NCI-H69 (cell line): ENCODE results near the gene CWC22.
"Not testable (repeated sequence)": the region's sequence is repeated elsewhere in the genome, so short reads cannot be mapped to it uniquely, and the experiment has no call there.

Source experiments
- DNase-seq: peaks from one replicate; lab custom pipeline; 2025; lab: John Stamatoyannopoulos, UW

CWC22 gene

DNA sequence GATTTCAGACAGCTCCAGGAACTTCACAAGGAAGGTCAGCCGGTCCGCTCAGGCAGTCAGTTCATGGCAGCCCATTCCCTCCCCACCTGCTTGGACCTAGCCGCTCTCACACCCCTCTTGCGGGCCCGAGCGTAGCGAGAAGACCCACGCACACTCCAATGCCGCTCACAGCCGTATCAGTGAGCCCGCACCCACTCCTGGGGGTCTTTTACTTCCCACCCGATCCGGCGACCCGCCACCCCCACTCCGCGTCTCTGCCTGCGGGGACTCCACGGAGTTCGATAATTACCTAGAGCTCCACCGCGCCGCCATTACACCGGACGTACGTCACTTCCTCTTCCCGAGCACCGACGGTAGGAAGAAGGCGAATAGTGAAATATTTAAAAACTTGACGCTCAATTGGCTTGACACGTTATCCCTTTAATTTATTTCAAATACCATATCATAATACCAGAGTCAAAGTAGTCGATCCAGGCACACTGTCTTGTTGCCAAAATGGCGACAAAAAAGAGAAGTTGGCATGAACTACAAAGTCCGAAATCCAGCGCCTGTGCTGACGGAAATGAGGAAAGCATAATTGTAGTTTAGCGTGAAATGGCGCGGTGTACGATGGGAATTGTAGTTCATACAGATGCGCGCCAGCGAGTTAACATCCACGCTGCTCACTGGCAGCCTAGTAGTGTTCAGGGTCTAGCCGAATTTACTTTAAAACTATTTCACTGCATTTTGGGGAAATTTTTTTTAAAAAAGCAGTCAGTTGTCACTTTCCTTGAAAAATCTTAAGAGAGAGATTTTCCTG, at the start of gene CWC22:
TSS of gene CWC22 (minus strand) at position 517 of the 799 bp plus-strand sequence. CDS start 13,956 bp downstream, outside the sequence.
- peak; percentile 91 for DNase-seq

DNA sequence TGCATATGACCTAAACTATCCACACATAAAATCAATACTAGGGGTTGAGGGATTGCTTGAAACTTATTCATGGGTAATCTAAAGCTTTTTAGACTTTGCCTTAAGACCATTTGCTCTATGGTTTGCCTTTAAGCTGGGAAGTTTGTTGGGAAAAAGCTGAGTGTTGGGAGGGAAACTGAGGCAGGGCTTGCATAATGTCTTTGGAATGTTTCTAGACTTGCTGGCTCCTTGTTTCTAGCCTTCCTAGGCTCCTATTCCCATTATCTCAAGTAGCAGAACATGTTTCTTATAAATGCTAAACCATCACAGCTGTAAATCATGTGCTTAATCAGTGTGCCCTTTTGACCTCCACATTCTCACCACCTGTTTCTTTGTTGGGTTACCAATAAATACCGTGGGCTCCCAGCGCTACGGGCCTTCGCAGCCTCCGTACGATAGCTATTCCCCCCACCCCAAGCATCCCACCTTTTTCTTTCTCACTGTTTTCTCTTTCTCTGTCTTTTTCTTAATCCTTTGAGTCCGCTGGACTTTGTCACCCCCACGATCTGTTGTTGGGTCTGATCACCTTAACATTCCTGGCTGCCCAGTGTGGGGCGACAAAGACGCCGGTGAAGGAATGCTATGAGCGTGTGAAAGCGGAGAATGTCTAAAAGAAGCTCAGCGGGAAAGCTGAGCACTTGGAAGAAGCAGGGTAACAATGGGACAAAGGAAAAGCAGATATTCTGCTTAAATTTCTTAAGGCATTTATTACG, 49.4 kb upstream of the CWC22 start:
- DNase-seq, result peak; percentile 6

DNA sequence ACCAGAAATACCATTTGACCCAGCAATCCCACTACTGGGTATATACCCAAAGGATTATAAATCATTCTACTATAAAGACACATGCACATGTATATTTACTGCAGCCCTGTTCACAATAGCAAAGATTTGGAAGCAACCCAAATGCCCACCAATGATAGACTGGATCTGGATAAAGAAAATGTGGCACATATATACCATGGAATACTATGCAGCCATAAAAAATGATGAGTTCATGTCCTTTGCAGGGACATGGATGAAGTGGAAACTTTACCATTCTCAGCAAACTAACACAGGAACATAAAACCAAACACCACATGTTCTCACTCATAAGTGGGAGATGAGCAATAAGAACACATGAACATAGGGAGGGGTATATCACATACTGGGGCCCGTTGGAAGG, 47.5 kb upstream of the CWC22 start:
- not testable (repeated sequence) for DNase-seq

DNA sequence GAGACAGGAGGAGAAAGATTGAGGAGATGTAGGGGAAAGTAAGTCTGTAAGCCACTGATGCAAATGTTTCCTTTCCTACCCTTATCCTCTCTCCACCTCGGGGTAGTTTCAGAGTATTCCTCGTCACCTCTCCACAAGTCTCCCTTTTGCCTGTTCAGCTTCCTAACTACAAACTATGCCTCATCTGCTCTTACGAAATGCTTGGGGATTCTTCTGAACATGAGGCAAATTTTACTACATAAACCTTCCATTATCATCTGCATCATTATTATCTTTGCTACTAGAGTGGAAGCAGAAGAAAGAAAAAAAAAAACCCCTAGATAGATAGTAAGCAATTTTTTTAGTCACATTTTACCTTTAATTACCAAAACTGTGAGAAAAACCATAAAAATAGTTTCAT, 43.1 kb upstream of the CWC22 start:
- DNase-seq, result no peak

DNA sequence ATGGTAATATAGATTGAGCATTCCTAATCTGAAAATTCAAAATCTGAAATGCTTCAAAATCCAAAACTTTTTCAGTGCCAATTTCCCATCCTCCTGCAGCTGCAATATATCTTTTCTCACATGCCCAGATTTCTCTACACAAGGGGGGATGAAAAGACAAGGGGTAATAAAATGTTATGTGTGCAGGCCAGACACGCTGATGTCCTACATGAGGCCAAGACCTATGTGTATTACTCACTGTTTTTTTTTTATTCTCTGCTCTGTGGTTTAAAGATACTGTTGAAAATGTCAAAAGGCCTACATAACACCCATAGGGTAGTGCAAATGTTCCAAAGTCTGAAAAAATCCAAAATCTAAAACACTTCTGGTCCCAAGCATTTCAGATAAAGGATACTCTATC, 41.2 kb upstream of the CWC22 start:
- no peak for DNase-seq

DNA sequence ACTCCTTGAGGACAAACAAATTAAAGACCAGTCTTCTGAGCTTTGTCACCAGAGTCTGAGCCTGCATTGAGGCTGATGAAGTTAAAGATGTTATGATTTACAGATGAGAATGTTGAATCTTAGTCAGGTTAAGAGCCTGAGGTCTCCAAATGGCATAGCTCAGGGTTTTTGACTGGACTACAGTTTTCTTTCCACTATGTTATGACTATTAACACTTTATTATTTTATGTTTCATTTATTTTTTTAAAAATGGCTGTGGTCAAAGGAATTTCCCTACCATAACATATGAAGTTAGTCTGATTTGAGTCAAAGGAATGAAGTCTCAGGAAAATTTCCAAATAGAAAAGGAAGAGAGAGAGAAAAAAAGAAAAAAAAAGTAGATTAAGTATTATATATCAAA, 39.7 kb upstream of the CWC22 start:
- no peak for DNase-seq

DNA sequence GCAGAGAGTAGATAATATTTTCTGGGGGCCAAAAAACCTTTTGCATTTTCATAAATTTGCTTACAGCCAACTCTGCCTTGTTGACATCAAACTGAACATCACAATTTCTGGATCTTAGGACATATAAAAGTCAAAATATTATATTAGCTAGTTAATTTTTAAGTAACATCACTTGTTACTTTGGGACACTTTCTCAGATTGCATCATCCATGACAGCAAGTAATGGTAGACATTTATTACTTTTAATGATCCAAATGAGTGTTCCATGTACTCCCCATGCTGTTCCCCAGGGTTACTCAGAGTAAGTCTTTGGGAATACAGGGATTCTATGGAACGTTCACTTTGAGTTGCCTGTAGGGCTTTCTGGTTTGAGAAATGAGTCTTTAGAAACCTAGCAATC, 39.1 kb upstream of the CWC22 start:
- DNase-seq, result no peak

DNA sequence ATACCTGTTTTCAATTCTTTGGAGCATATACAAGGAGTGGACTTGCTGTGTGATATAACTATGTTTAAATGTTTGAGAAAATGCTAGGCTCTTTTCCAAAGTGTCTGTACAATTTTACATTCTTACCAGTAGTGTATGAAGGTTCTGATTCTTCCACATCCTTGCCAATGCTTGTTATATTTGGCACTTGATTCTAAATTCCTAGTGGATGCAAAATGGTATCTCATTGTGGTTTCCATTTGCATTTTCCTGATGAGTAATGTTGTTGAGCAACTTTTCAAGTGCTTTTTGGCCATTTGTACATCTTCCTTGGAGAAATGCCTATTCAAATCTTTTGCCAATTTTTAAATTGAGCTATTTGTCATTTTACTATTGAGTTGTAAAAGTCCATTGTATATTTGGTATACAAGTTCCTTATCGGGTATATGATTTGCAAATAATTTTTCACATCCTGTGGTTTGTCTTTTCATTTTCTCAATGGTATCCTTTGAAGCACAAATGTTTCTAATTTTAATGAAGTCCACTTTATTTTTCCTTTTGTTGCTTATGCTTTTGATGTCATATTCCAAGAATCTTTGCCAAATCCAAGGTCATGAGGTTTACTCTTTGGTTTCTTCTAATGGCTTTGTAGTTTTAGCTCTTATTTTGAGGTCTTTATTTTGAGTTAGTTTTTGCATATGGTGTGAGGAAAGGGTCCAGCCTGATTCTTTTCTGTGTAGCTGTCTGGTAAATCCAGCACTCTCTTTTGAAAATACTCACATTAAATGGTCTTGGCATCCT, 33.2 kb upstream of the CWC22 start:
- no peak for DNase-seq

DNA sequence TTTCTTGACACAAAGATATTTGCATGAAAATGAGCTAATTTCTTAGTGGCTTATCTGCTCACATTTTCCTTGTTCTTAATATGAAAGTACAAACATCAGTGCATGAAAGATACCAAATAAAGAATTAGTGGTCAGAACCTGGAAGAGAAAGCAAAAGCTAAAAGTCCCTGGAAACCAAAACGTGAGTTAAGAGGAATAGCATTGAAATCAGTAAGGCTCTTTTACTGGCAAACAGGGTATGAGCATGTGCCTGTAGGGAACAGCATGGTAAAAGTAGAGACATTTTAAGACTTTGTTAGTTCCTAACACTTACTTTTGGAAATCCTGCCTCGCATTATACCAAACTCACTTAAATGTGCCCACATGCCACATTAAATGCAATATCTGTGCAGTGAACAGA, 31.9 kb upstream of the CWC22 start:
- DNase-seq, result no peak

DNA sequence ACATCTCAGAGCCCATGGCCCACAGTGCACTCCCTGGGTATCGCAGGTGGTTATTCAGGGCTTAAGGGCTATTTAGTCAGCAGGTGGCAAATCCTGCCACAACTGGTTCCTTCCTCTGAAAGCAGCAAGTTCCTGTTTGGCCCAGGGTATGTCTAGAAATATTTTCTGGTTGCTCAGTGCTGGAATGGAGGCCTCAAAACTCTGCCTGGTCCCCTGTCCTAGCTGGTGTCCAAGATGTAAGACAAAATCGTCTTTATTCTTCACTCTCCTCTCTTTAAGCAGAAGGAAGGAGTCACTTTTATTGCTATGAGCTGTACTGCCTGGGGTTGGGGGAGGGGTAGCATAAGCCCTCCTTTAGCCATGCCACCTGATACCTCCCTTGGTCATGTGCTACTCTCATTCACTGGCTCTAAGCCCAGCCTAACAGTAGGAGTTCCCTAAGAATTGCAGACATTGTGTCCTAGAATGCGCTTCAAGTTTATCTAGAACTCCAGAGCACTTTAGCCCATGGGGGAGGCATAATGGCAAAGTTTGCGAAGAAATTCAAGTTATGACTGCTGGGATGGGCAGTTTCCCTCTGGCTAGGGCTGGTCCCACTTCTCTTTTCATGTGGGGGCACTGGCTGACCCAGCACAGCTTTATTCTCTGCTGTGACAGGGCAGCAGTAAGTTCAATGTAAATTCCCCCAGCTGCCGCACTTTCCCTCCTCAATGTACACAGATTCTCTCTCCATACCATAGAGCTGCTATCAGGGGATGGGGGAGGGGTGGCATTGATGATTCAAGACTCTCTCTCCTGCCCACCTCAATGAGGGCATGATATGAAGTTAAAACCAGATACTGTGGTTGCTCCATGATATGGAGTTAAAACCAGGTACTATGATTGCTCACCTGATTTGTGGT, 27.1 kb upstream of the CWC22 start:
- DNase-seq, result peak; percentile 91

DNA sequence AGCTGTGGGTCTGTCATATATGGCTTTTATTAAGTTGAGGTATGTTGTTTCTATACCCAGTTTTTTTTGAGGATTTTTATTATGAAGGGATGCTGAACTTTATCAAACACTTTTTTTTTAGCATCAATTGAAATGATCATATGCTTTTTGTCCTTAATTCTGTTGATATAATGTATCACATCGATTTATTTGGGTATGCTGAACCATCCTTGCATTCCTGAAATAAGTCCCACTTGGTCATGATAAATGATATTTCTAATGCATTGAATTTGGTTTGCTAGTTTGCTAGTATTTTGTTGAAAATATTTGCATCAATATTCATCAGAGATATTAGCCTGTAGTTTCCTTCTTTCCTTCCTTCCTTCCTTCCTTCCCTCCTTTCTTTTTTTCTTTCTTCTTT, 22.5 kb upstream of the CWC22 start:
- DNase-seq, result no peak

DNA sequence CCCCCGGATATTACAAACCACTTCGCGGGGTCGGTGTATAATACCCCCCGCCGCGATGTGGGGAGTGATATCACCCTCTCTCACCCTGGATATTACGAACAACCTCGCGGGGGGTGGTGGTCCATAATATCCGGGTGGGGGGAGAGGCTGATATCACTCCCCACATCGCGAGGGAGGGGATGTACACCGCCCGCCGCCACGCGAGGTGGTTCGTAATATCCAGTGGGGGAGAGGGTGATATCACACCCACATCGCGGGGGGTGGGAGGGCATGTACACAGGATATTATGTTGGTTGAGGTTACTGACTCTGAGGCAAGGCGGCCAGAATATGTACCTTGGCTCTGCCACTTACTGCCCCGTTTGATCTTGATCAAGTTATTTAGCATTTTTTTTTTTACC, 14.8 kb upstream of the CWC22 start:
- no peak for DNase-seq

DNA sequence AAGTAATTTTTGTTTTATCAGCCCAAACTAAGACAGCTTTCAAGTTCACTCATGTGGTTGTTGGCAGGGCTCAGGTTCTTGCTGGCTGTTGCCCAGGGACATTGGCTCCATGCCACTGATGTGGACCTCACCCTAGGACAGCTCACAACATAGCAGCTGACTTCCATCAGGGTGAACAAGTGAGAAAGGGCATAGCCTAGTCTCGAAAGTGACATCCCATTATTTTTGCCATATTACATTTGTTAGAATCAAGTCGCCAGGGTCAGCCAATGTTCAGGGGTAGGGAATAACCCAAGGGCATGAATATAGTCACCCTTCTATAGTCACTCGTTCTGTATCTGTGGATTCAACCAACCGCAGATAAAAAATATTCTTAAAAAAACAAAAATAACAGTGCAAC, 10.7 kb upstream of the CWC22 start:
- DNase-seq, result peak; percentile 7

DNA sequence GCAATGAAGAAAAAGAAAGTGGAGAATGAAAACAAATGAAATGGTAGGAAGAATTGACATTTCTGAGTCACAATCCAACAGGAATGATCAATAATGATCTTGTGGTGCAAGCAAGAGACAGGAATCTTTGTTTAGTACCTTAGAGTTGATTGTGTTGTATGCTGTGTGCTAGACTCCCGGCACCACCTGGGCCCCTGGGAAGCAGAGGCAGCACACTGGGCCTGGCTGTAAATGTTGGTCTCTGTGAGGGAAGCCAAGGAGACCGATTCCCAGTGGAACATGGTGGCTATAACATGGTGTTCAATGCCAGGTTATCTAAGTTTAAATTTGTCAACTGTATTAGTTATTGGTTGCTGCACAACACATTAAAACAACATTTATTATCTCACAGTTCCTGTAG, 9.8 kb upstream of the CWC22 start:
- DNase-seq, result no peak

DNA sequence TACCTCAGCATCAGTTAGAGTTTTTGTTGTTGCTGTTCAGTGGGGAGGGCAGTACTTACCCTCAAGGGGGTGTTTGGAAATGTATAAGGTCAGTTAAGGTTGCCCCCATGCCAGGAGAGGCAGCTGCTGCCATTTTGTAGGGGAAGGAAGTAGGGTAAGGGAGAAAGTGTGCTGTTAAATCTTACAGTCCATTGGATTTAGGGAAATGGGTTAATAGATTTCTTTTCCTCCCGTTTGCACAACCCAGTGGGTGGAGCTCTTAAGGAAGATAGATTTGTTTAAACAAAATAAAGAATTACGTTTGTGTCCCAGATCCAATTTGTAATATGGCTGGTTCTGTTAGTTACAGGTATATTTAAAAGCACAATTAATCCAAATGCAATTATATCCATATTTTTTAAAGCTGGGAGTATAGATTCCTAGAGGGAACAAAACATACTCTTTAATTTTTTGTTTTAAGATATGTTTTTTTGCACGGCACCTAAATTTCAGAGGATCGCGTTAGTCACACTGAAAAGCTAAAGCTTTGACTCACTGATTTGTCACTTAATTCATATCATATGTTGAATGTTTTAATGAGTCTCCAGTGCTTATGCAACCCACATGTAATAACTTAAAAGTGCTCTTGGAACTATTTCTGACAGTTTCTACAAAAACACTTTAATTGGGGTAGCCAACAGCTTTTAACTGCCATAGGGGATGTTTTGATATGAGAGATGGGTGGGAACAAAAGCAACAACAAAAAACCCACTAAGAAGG, 9.0 kb upstream of the CWC22 start:
- peak; percentile 7 for DNase-seq

DNA sequence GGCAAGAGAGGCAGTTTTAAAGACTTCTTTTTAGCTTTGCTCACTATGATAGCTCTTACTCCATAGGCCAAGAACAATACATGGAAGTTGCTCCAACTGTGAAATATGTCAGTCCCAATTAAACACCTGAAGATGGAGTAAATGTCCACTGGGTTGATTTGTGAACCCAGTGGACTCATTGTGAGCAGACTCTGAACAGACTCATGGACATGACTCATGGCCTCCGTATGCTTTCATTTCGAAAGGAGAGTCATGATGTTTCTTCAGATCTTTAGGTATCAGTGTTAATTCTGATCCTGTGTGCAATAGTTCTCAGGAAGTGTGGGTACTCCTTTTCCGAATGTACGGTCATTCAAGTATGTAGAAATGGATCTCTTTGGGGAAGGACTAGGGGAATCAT, 5.4 kb upstream of the CWC22 start:
- no peak for DNase-seq

DNA sequence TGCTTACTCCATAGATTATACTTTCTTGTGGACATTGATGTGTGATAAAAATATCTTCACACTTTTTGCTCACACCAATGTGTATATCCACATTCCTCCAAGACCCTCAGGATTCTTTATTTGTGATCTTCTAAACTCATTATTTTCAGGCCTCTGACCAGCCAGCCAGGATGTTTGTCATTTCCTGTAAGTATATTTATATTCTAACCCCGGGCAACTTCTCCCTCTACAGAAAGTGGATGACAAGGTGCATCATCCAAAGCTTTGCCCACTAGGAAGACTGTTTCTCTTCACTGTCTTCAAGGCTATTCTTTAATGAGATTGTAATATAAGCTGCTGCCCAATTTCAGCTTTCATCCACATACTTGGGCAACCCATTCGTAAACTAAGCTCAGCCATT, 3.6 kb upstream of the CWC22 start:
- no peak for DNase-seq

DNA sequence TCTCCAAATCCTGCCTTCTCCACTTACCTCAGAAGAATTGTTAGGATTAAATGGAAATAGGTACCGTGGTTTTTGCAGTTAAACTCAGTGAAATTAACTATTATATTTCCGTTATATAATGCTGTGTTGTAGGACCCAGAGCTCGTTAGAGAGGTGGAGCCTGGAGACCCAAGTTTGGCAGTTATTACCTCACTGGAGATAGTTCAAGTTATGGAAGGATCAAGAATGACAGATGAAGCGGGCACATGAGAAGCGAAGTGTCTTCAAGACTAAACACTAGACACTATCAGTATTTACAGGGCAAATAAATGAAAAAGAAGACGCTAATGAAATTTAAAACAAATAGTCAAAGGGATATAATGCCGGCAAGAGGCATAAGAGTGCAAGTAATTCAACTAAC, 866 bp downstream of the CWC22 start:
- no peak for DNase-seq

DNA sequence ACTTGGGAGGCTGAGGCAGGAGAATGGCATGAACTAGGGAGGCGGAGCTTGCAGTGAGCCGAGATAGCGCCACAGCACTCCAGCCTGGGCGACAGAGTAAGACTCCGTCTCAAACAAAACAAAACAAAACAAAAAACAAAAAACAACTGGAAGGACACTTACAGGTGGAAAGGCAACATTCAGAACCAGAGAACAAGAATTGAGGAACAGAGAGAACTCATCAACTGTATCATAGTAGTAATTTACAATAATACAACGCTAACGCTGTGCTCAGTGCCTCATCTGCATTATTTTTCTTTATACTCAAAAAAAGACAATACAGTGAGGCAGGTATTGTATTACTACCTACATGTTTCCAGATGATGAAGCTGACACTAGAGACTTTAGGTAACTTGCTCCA, 1.6 kb downstream of the CWC22 start:
- DNase-seq, result not testable (repeated sequence)

DNA sequence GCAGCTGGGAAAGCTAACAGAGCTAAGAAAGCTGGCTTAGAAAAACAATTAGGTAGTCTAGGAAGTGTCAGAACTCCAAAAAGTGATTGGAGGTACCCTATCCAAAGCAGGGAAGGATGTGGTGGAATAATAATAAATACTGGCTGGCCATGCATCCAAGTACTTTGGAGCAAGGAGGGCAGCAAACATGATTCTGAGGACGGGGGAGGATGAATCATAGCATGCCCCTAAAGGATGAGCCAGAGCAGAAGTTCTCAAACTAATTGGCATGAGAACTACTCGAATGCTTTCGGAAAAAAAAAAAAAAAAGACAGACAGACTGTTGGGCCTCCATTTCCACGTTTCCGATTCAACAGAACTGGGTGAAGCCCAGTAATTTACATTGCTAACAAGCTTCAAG, 2.4 kb downstream of the CWC22 start:
- no peak for DNase-seq

DNA sequence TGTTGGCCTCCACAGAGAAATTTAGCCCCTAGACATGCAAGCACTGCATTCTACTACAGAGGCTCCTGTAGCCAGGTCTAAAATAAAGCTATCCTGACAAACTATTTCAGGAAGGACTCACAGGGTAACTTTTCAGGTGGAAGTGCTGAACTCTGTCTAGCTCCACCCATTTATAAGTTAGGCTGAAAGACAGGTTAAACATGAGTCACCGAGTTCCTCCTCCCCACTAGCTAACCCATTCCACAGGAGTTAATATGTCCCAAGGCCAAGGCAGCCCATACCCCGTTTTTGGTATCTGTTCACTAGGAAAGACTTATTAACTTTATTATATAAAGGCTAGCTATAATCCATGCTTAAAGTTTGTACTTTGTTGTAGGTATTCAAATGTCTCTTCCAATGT, 3.5 kb downstream of the CWC22 start:
- DNase-seq, result no peak
